Measurements from ENCODE around the gene POT1. TPM values are rescaled to one million over a fixed set of nuclear protein-coding genes. Genes with fewer than 3 reads are reported as not detected.

POT1 gene
- total and polyA plus RNA-seq, 2 of the 8 experiments (the other 6 are each of a cell fraction or from before 2014, with no cell fraction given): 13.1 to 22.8 TPM

GRCh38 chr7:124857672-124858235 lies 71.9 kb downstream of the POT1 start:
- Histone ChIP-seq H2BK5ac (ENCODE audit: low read depth, low read length) (no peak overlapping the region), H4K5ac (ENCODE audit: insufficient read length, low read depth, low read length) (no peak overlapping the region), H3K9me3 (ENCODE audit: insufficient read depth in 2 of 2, low read depth in 1 of 2, low read length in 1 of 2) (no peaks in the 10 kb centered on the region), H3K27ac (ENCODE audit: low read depth, low read length) (no peak overlapping the region), H2BK15ac (ENCODE audit: low read length) (no peak overlapping the region), H3K56ac (replicated peaks; ENCODE audit: insufficient read length, low read depth, low read length) (no peak overlapping the region), H3K27me3 (replicated peaks in 1 of 4; ENCODE audit: control insufficient read depth in 3 of 4, extremely low read depth in 1 of 4, insufficient read depth in 3 of 4, low read length in 3 of 4) (no peaks in the 10 kb centered on the region), H3K79me1 (ENCODE audit: low read depth, low read length) (no peaks in the 10 kb centered on the region), H3K4ac (replicated peaks; ENCODE audit: insufficient read length, low read depth, low read length) (no peak overlapping the region), H3K23me2 (ENCODE audit: low read depth, low read length) (no peaks in the 10 kb centered on the region), H2AFZ (ENCODE audit: low read length) (no peak overlapping the region), H4K20me1 (replicated peaks in 1 of 2; ENCODE audit: control insufficient read depth in 1 of 2, insufficient read depth in 2 of 2, low read length in 2 of 2) (no peaks in the 10 kb centered on the region), H3K4me2 (ENCODE audit: insufficient read depth in 1 of 2, low read depth in 2 of 2, low read length in 2 of 2) (no peak overlapping the region), H3K4me3 (ENCODE audit: extremely low read depth in 1 of 4, insufficient read depth in 2 of 4, low read depth in 3 of 4, low read length in 4 of 4) (no peak overlapping the region), H4K8ac (ENCODE audit: extremely low read depth, insufficient read depth, low read length) (no peak overlapping the region), H2BK20ac (ENCODE audit: low read length) (no peak overlapping the region), H4K91ac (replicated peaks; ENCODE audit: insufficient read length, low read length) (no peak overlapping the region), H3K4me1 (replicated peaks in 1 of 4; ENCODE audit: control insufficient read depth in 3 of 4, insufficient read depth in 4 of 4, low read length in 3 of 4) (no peaks in the 10 kb centered on the region), H3K79me2 (ENCODE audit: control insufficient read depth in 1 of 2, insufficient read depth in 2 of 2, low read length in 2 of 2) (no peaks in the 10 kb centered on the region), H2AK5ac (ENCODE audit: low read depth, low read length) (no peak overlapping the region), H2BK12ac (ENCODE audit: low read depth, low read length) (no peak overlapping the region), H2BK120ac (replicated peaks; ENCODE audit: low read depth, low read length) (no peak overlapping the region), H3K36me3 (ENCODE audit: control insufficient read depth in 2 of 4, insufficient read depth in 4 of 4, low read length in 3 of 4) (no peaks in the 10 kb centered on the region), H3K23ac (ENCODE audit: insufficient read length) (no peak overlapping the region), H3K18ac (ENCODE audit: extremely low read depth, low read length) (no peak overlapping the region), H3K9ac (replicated peaks in 1 of 4; ENCODE audit: extremely low read depth in 1 of 4, low read depth in 3 of 4, low read length in 3 of 4) (no peak overlapping the region), H3K14ac (ENCODE audit: insufficient read length) (no peak overlapping the region)
- TF ChIP-seq CBX5 (IDR thresholded peaks at IDR 0.05; ENCODE audit: low read depth, low read length): no peak
- CTCF ChIA-PET (ENCODE audit: partially characterized antibody): interaction anchor here (0.6 to 2.7 kb wide), 15 partner anchors 9 to 1042 kb away, joined by 3 to 15 read pairs (median 3); no protein-coding TSS in a partner anchor
- FAIRE-seq: no peak
- WGBS, 2 experiments (ENCODE audit: extremely low coverage in 1 of 2, insufficient coverage in 1 of 2, insufficient read length in 1 of 2, insufficient replicate concordance in 2 of 2, low coverage in 1 of 2, low lambda C conversion rate in 2 of 2, missing lambda C conversion rate in 1 of 2): 87% methylated on average over 5 of the region's 5 CpGs; no CpG with 5 or more reads in 1 of the 2 experiments
- no peak for DNase-seq (ENCODE audit: low read depth in 1 of 2, low spot score in 2 of 2)
- POLR2A ChIA-PET (ENCODE audit: partially characterized antibody): no interaction called here
